HG03457 (cell line): ENCODE measurements around the gene PFAS.
"Not testable (repeated sequence)": the region's sequence is repeated elsewhere in the genome, so short reads cannot be mapped to it uniquely, and the experiment has no call there.

Experiments
- ATAC-seq: cut with Tn5 transposase; IDR thresholded peaks from one replicate; pipeline ENCODE4 v1.9.1; 2021; ENCODE audit warnings: moderate number of reproducible peaks; ENCODE audit not compliant: unreplicated experiment

Gene PFAS

GRCh38 chr17:8248751-8249607 lies at the start of gene PFAS:
TSS of gene PFAS (plus strand) at chr17:8249289. CDS start at chr17:8253938, 4,649 bp downstream.
- peak; percentile 43 for ATAC-seq

GRCh38 chr17:8204761-8205555 lies 44.1 kb upstream of the PFAS start:
- no peak for ATAC-seq

- no peak for ATAC-seq
These were observed 42.6 kb upstream of the PFAS start for GRCh38 chr17:8206536-8206935.

- ATAC-seq: peak; percentile 62
These were observed 39.0 kb upstream of the PFAS start, which contains the start of gene AURKB for GRCh38 chr17:8209907-8210760. TSS of gene AURKB (minus strand) at chr17:8210575. CDS start at chr17:8210224, 351 bp downstream.

GRCh38 chr17:8210761-8211458 lies 38.2 kb upstream of the PFAS start:
- no peak for ATAC-seq

- ATAC-seq: no peak
These were observed 36.5 kb upstream of the PFAS start for GRCh38 chr17:8212312-8213180.

GRCh38 chr17:8214000-8214399 lies 35.1 kb upstream of the PFAS start:
- ATAC-seq: not testable (repeated sequence)

GRCh38 chr17:8220783-8221662 lies 28.1 kb upstream of the PFAS start:
- ATAC-seq: no peak

GRCh38 chr17:8221663-8222379 lies 27.3 kb upstream of the PFAS start:
- peak; percentile 34 for ATAC-seq

- ATAC-seq: peak; percentile 15
These were observed 26.8 kb upstream of the PFAS start for GRCh38 chr17:8222380-8222629.

GRCh38 chr17:8222630-8223355 lies 26.3 kb upstream of the PFAS start:
- peak; percentile 19 for ATAC-seq

- peak; percentile 1 for ATAC-seq
These were observed 25.5 kb upstream of the PFAS start for GRCh38 chr17:8223356-8224126.

GRCh38 chr17:8224891-8225812 lies 23.9 kb upstream of the PFAS start:
- ATAC-seq: no peak

- ATAC-seq: no peak
These were observed 23.1 kb upstream of the PFAS start for GRCh38 chr17:8225813-8226535.
